Measurements from ENCODE around the gene G3BP2.

- TF ChIP-seq CTCF (conservative IDR thresholded peaks at IDR 0.05) (no peak), EZH2 (IDR thresholded peaks at IDR 0.05; ENCODE audit: low read depth) (no peak)
These were observed 44.2 kb upstream of the G3BP2 start for GRCh38 chr4:75717408-75717807.

All from PC-9 (cell line).